ENCODE data around the gene GGT6. TPM values are rescaled to one million over a fixed set of nuclear protein-coding genes. Genes with fewer than 3 reads are reported as not detected.

GGT6 gene
- polyA plus RNA-seq, 2 of the 4 experiments (the other 2 are of a cell fraction), result not detected

GRCh38 chr17:4560837-4561256 lies 470 bp upstream of the GGT6 start (continued):
- TF ChIP-seq RFX5 (IDR thresholded peaks at IDR 0.05), result no peak
- TF ChIP-seq NFE2L2 (conservative IDR thresholded peaks at IDR 0.05; ENCODE audit: low read length), result no peak
- TF ChIP-seq HES2 (IDR thresholded peaks at IDR 0.05), result no peak
- no peak for TF ChIP-seq FOSB (CRISPR knock-in tag; IDR thresholded peaks at IDR 0.05)
- TF ChIP-seq HMGXB4 (CRISPR knock-in tag; IDR thresholded peaks at IDR 0.05; ENCODE audit: borderline replicate concordance), result no peak
- no peak for TF ChIP-seq CHD4 (IDR thresholded peaks at IDR 0.05; ENCODE audit: borderline replicate concordance)
- no peak for TF ChIP-seq NR3C1 (IDR thresholded peaks at IDR 0.05)
- no peak for TF ChIP-seq KDM5A (IDR thresholded peaks at IDR 0.05)
- TF ChIP-seq TFCP2L1 (CRISPR knock-in tag; IDR thresholded peaks at IDR 0.05), result no peak
- no peak for TF ChIP-seq PHF8 (IDR thresholded peaks at IDR 0.05; ENCODE audit: borderline replicate concordance, low read depth)

GRCh38 chr17:4559966-4560365 lies 411 bp downstream of the GGT6 start:
- H3K4me3 ChIP-seq, result no peak overlapping the region
- no peak for FAIRE-seq
- H3K9me3 ChIP-seq, result no peaks in the 10 kb centered on the region
- no peak for ATAC-seq
- H3K4me2 ChIP-seq, result no peak overlapping the region
- 96% methylated on average over 5 of the region's 5 CpGs for WGBS (ENCODE audit: missing lambda C conversion rate)
- peaks cover 5% of the 10 kb centered on the region for H3K4me1 ChIP-seq
- no peak for DNase-seq (ENCODE audit: low read depth in 1 of 2, low spot score in 1 of 2)
- TF ChIP-seq PHF8 (IDR thresholded peaks at IDR 0.05; ENCODE audit: borderline replicate concordance, low read depth) (no peak), CBX2 (IDR thresholded peaks at IDR 0.05; ENCODE audit: borderline replicate concordance, low read depth) (no peak), JUN (IDR thresholded peaks at IDR 0.05) (no peak), SMC3 (IDR thresholded peaks at IDR 0.05) (no peak), HOXA7 (CRISPR knock-in tag; IDR thresholded peaks at IDR 0.05) (no peak), ZFP36 (IDR thresholded peaks at IDR 0.05; ENCODE audit: borderline replicate concordance, partially characterized antibody) (no peak), MAFK (IDR thresholded peaks at IDR 0.05; ENCODE audit: partially characterized antibody) (no peak), EHF (CRISPR knock-in tag; IDR thresholded peaks at IDR 0.05) (no peak), CEBPB (IDR thresholded peaks at IDR 0.05) (no peak), HDAC2 (IDR thresholded peaks at IDR 0.05) (no peak), MAZ (IDR thresholded peaks at IDR 0.05; ENCODE audit: borderline replicate concordance, low read depth, low read length) (no peak), USF2 (IDR thresholded peaks at IDR 0.05) (no peak), HEYL (CRISPR knock-in tag; IDR thresholded peaks at IDR 0.05) (no peak), ZC3H11A (IDR thresholded peaks at IDR 0.05) (no peak), HOXB13 (CRISPR knock-in tag; IDR thresholded peaks at IDR 0.05; ENCODE audit: low read depth) (no peak), REST (IDR thresholded peaks at IDR 0.05) (no peak), FOSL2 (IDR thresholded peaks at IDR 0.05) (no peak), FOSL2 (CRISPR knock-in tag; IDR thresholded peaks at IDR 0.05) (no peak)
- TF ChIP-seq, protein P1, sequence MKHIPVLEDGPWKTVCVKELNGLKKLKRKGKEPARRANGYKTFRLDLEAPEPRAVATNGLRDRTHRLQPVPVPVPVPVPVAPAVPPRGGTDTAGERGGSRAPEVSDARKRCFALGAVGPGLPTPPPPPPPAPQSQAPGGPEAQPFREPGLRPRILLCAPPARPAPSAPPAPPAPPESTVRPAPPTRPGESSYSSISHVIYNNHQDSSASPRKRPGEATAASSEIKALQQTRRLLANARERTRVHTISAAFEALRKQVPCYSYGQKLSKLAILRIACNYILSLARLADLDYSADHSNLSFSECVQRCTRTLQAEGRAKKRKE (CRISPR knock-in tag; IDR thresholded peaks at IDR 0.05; ENCODE audit: low read depth), result no peak
- TF ChIP-seq, protein P2, sequence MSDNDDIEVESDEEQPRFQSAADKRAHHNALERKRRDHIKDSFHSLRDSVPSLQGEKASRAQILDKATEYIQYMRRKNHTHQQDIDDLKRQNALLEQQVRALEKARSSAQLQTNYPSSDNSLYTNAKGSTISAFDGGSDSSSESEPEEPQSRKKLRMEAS (IDR thresholded peaks at IDR 0.05), result no peak
- POLR2A ChIA-PET, result no interaction called here
- no peak overlapping the region for H3K27ac ChIP-seq
- CTCF ChIA-PET, result interaction anchor here (0.9 to 3.1 kb wide), 5 partner anchors 18 to 88 kb away, joined by 3 to 15 read pairs (median 4); no protein-coding TSS in a partner anchor
